T-helper 17 cell (primary cell): ENCODE data around the gene PTPRC. TPM values are rescaled to one million over a fixed set of nuclear protein-coding genes. Genes with fewer than 3 reads are reported as not detected.

ENCODE experiments used
- ATAC-seq: fragments of 150-1000 bp; cut with Tn5 transposase; 2 replicates; pipeline ENCODE4 v1.10.0; 2021; ENCODE audit warnings: mild to moderate bottlenecking, moderate library complexity
- DNase-seq, 3 donors: peaks; one replicate each; pipeline versions ENCODE4 v3.0.0 to v3.0.0-alpha.2; 2020 to 2021
- H3K9me3 ChIP-seq: one replicate; pipeline ENCODE4 v1.7.0; 2013; ENCODE audit warnings: low read length, mild to moderate bottlenecking; ENCODE audit not compliant: control insufficient read depth, poor library complexity, severe bottlenecking
- H3K27ac Mint-ChIP-seq: one replicate; pipeline ENCODE4 v1.8.0; 2022; ENCODE audit warnings: mild to moderate bottlenecking, moderate library complexity, mixed read lengths
- H3K27me3 Mint-ChIP-seq: one replicate; pipeline ENCODE4 v1.8.0; 2022; ENCODE audit warnings: mixed read lengths
- H3K36me3 Mint-ChIP-seq: one replicate; pipeline ENCODE4 v1.8.0; 2022; ENCODE audit warnings: low read depth, mixed read lengths
- H3K4me1 Mint-ChIP-seq: one replicate; pipeline ENCODE4 v1.8.0; 2022; ENCODE audit warnings: mild to moderate bottlenecking, mixed read lengths
- H3K4me3 Mint-ChIP-seq: one replicate; pipeline ENCODE4 v1.8.0; 2022; ENCODE audit warnings: mild to moderate bottlenecking, moderate library complexity, mixed read lengths
- total RNA-seq, 4 donors: library from RNA in 2 of 4; stranded (reverse) in 2 of 4; gene quantifications; one replicate each; pipeline ENCODE4 v1.2.3 and lab custom pipeline; 2022 to 2026

PTPRC gene
- total RNA-seq, 2 donors from 2014 or later: 697 to 813 TPM

GRCh38 chr1:198628067-198628455 is 10.8 kb upstream of the PTPRC start:
- H3K36me3 Mint-ChIP-seq: peaks cover 2% of the 10 kb centered on the region

GRCh38 chr1:198629610-198630009 is 9.2 kb upstream of the PTPRC start:
- ATAC-seq: no peak
- Mint-ChIP-seq H3K4me3 (peak overlapping the region; percentile 5), H3K36me3 (peaks cover 5% of the 10 kb centered on the region), H3K27ac (peak overlapping the region; percentile 99), H3K27me3 (no peaks in the 10 kb centered on the region), H3K4me1 (peaks cover 50% of the 10 kb centered on the region)
- no peaks in the 10 kb centered on the region for H3K9me3 ChIP-seq
- DNase-seq: no peak

More at GRCh38 chr1:198628067-198628455, 10.8 kb upstream of the PTPRC start:
- Mint-ChIP-seq H3K4me1 (peaks cover 48% of the 10 kb centered on the region), H3K27ac (peak overlapping the region; percentile 99), H3K27me3 (no peaks in the 10 kb centered on the region), H3K4me3 (peak overlapping the region; percentile 72)
- DNase-seq: no peak
- ATAC-seq: no peak
- no peaks in the 10 kb centered on the region for H3K9me3 ChIP-seq

- DNase-seq (no peak), ATAC-seq (no peak)
- H3K4me3 Mint-ChIP-seq: no peak overlapping the region
- no peaks in the 10 kb centered on the region for H3K9me3 ChIP-seq
- peak overlapping the region; percentile 99 for H3K27ac Mint-ChIP-seq
- H3K27me3 Mint-ChIP-seq: no peaks in the 10 kb centered on the region
- H3K36me3 Mint-ChIP-seq: peaks cover 9% of the 10 kb centered on the region
- peaks cover 51% of the 10 kb centered on the region for H3K4me1 Mint-ChIP-seq
These were observed 8.0 kb upstream of the PTPRC start for GRCh38 chr1:198630863-198631262.

- Mint-ChIP-seq H3K36me3 (peaks cover 8% of the 10 kb centered on the region), H3K27me3 (no peaks in the 10 kb centered on the region), H3K4me3 (no peak overlapping the region), H3K27ac (peak overlapping the region; percentile 19), H3K4me1 (peaks cover 51% of the 10 kb centered on the region)
- no peaks in the 10 kb centered on the region for H3K9me3 ChIP-seq
- ATAC-seq: no peak
- DNase-seq: no peak
These were observed 7.5 kb upstream of the PTPRC start for GRCh38 chr1:198631292-198631691.

GRCh38 chr1:198632007-198632406 is 6.8 kb upstream of the PTPRC start:
- H3K27ac Mint-ChIP-seq: peak overlapping the region; percentile 19
- H3K9me3 ChIP-seq: no peaks in the 10 kb centered on the region
- H3K4me3 Mint-ChIP-seq: no peak overlapping the region

GRCh38 chr1:198633675-198634121 is 5.1 kb upstream of the PTPRC start:
- Mint-ChIP-seq H3K4me1 (peaks cover 48% of the 10 kb centered on the region), H3K27me3 (no peaks in the 10 kb centered on the region), H3K36me3 (peaks cover 7% of the 10 kb centered on the region), H3K27ac (peak overlapping the region; percentile 85), H3K4me3 (peak overlapping the region; percentile 19)
- no peaks in the 10 kb centered on the region for H3K9me3 ChIP-seq
- ATAC-seq (peak; percentile 64), DNase-seq (no peak)

More at GRCh38 chr1:198632007-198632406, 6.8 kb upstream of the PTPRC start:
- H3K36me3 Mint-ChIP-seq: peaks cover 7% of the 10 kb centered on the region
- H3K27me3 Mint-ChIP-seq: no peaks in the 10 kb centered on the region
- ATAC-seq (no peak), DNase-seq (no peak)
- H3K4me1 Mint-ChIP-seq: peaks cover 51% of the 10 kb centered on the region

GRCh38 chr1:198635964-198636363 is 2.9 kb upstream of the PTPRC start:
- ATAC-seq (no peak), DNase-seq (no peak)
- peak overlapping the region; percentile 85 for H3K27ac Mint-ChIP-seq
- peaks cover 39% of the 10 kb centered on the region for H3K4me1 Mint-ChIP-seq
- H3K4me3 Mint-ChIP-seq: peak overlapping the region; percentile 9
- H3K9me3 ChIP-seq: no peaks in the 10 kb centered on the region
- peaks cover 7% of the 10 kb centered on the region for H3K36me3 Mint-ChIP-seq
- no peaks in the 10 kb centered on the region for H3K27me3 Mint-ChIP-seq

- no peaks in the 10 kb centered on the region for H3K9me3 ChIP-seq
- no peak for DNase-seq
- Mint-ChIP-seq H3K27me3 (no peaks in the 10 kb centered on the region), H3K4me3 (peak overlapping the region; percentile 63), H3K4me1 (peaks cover 39% of the 10 kb centered on the region), H3K36me3 (peaks cover 7% of the 10 kb centered on the region), H3K27ac (peak overlapping the region; percentile 85)
- peak; percentile 3 for ATAC-seq
These were observed 2.4 kb upstream of the PTPRC start for GRCh38 chr1:198636391-198636790.

GRCh38 chr1:198637157-198637556 is 1.7 kb upstream of the PTPRC start:
- H3K27ac Mint-ChIP-seq: peak overlapping the region; percentile 85
- DNase-seq (no peak), ATAC-seq (no peak)
- peaks cover 7% of the 10 kb centered on the region for H3K36me3 Mint-ChIP-seq
- peaks cover 36% of the 10 kb centered on the region for H3K4me1 Mint-ChIP-seq
- peak overlapping the region; percentile 71 for H3K4me3 Mint-ChIP-seq
- no peaks in the 10 kb centered on the region for H3K9me3 ChIP-seq
- H3K27me3 Mint-ChIP-seq: no peaks in the 10 kb centered on the region

GRCh38 chr1:198637916-198638437 is 863 bp upstream of the PTPRC start:
- DNase-seq (no peak), ATAC-seq (peak; percentile 20)
- peaks cover 16% of the 10 kb centered on the region for H3K36me3 Mint-ChIP-seq
- peak overlapping the region; percentile 81 for H3K4me3 Mint-ChIP-seq
- H3K9me3 ChIP-seq: no peaks in the 10 kb centered on the region
- H3K27ac Mint-ChIP-seq: peak overlapping the region; percentile 85
- H3K4me1 Mint-ChIP-seq: peaks cover 43% of the 10 kb centered on the region
- no peaks in the 10 kb centered on the region for H3K27me3 Mint-ChIP-seq

GRCh38 chr1:198638441-198638840 is 399 bp upstream of the PTPRC start:
- Mint-ChIP-seq H3K36me3 (peaks cover 20% of the 10 kb centered on the region), H3K4me1 (peaks cover 48% of the 10 kb centered on the region), H3K4me3 (peak overlapping the region; percentile 81), H3K27me3 (no peaks in the 10 kb centered on the region), H3K27ac (peak overlapping the region; percentile 85)
- DNase-seq (no peak), ATAC-seq (peak; percentile 16)
- H3K9me3 ChIP-seq: no peaks in the 10 kb centered on the region

GRCh38 chr1:198639671-198640143 is 867 bp downstream of the PTPRC start:
- H3K9me3 ChIP-seq: no peaks in the 10 kb centered on the region
- Mint-ChIP-seq H3K4me3 (peak overlapping the region; percentile 93), H3K27ac (peak overlapping the region; percentile 85), H3K27me3 (no peaks in the 10 kb centered on the region), H3K4me1 (peaks cover 44% of the 10 kb centered on the region), H3K36me3 (peaks cover 21% of the 10 kb centered on the region)
- no peak for DNase-seq
- no peak for ATAC-seq

- Mint-ChIP-seq H3K27me3 (no peaks in the 10 kb centered on the region), H3K36me3 (peaks cover 21% of the 10 kb centered on the region), H3K4me1 (peaks cover 43% of the 10 kb centered on the region), H3K4me3 (peak overlapping the region; percentile 93), H3K27ac (peak overlapping the region; percentile 85)
- no peaks in the 10 kb centered on the region for H3K9me3 ChIP-seq
- no peak for DNase-seq
- no peak for ATAC-seq
These were observed 1.3 kb downstream of the PTPRC start for GRCh38 chr1:198640174-198640573.

- no peak for DNase-seq
- H3K4me3 Mint-ChIP-seq: peak overlapping the region; percentile 100
- H3K9me3 ChIP-seq: no peaks in the 10 kb centered on the region
- H3K27ac Mint-ChIP-seq: peak overlapping the region; percentile 85
- no peaks in the 10 kb centered on the region for H3K27me3 Mint-ChIP-seq
- ATAC-seq: peak; percentile 60
- H3K4me1 Mint-ChIP-seq: peaks cover 37% of the 10 kb centered on the region
- peaks cover 17% of the 10 kb centered on the region for H3K36me3 Mint-ChIP-seq
These were observed 2.7 kb downstream of the PTPRC start for GRCh38 chr1:198641501-198641900.
